ENCODE data around the gene CD200. TPM values are rescaled to one million over a fixed set of nuclear protein-coding genes. Genes with fewer than 3 reads are reported as not detected.
"Not testable (repeated sequence)": the region's sequence is repeated elsewhere in the genome, so short reads cannot be mapped to it uniquely, and the experiment has no call there.

Gene CD200
- total RNA-seq, 4 donors from 2014 or later: 1.1 to 4.1 (median 3.6) TPM; not detected in 1

- in situ Hi-C loops (cut with MboI; ENCODE audit: low pct_ligation_motif_present in 1 of 4, low pct_unique_long_range_greater_than_20kb in 1 of 4, low sequenced_read_pairs in 3 of 4) (no loop called here), intact Hi-C loops (cut with DNase I; ENCODE audit: low total_unique reads) (no loop called here)
- H3K4me1 ChIP-seq: peaks cover 0 to 20% (median 10%) of the 10 kb centered on the region in 4 donors
- no peaks in the 10 kb centered on the region for H3K9me3 ChIP-seq
- no peaks in the 10 kb centered on the region for H3K36me3 ChIP-seq
- H3K27ac ChIP-seq: peak overlapping the region in 1 of 4 donors; percentile 71
- H3K4me3 ChIP-seq: no peak overlapping the region
- no peak for DNase-seq
- H3K27me3 ChIP-seq: no peaks in the 10 kb centered on the region
- 67 to 73% methylated on average over 2 of the region's 2 CpGs for WGBS, 2 donors (ENCODE audit: low coverage in 1 of 2)
- TF ChIP-seq POLR2A (IDR thresholded peaks at IDR 0.05): no peak
- TF ChIP-seq CTCF (IDR thresholded peaks at IDR 0.05): no peak
- TF ChIP-seq EP300 (IDR thresholded peaks at IDR 0.05; ENCODE audit: low read depth): no peak
- no peak for TF ChIP-seq POLR2AphosphoS5 (IDR thresholded peaks at IDR 0.05)
Measured at GRCh38 chr3:112401617-112402016, 68.7 kb downstream of the CD200 start.

GRCh38 chr3:112403103-112403502 is 70.1 kb downstream of the CD200 start:
- no peaks in the 10 kb centered on the region for H3K27me3 ChIP-seq
- H3K27ac ChIP-seq: peak overlapping the region; percentile 39 to 71 (median 68)
- no peaks in the 10 kb centered on the region for H3K9me3 ChIP-seq
- H3K4me1 ChIP-seq: peaks cover 3 to 33% (median 15%) of the 10 kb centered on the region in 4 donors
- in situ Hi-C loops (cut with MboI; ENCODE audit: low pct_ligation_motif_present in 1 of 4, low pct_unique_long_range_greater_than_20kb in 1 of 4, low sequenced_read_pairs in 3 of 4): no loop called here
- intact Hi-C loops (cut with DNase I; ENCODE audit: low total_unique reads): no loop called here
- no peak for TF ChIP-seq POLR2AphosphoS5 (IDR thresholded peaks at IDR 0.05)
- no peak for TF ChIP-seq POLR2A (IDR thresholded peaks at IDR 0.05)
- peak overlapping the region in 1 of 4 donors; percentile 22 for H3K4me3 ChIP-seq
- 38 to 56% methylated on average over 1 to 2 of the region's 2 CpGs for WGBS, 2 donors (ENCODE audit: low coverage in 1 of 2)
- DNase-seq: no peak
- no peaks in the 10 kb centered on the region for H3K36me3 ChIP-seq

GRCh38 chr3:112404924-112405549 is 72.1 kb downstream of the CD200 start:
- in situ Hi-C loops (cut with MboI; ENCODE audit: low pct_ligation_motif_present in 1 of 4, low pct_unique_long_range_greater_than_20kb in 1 of 4, low sequenced_read_pairs in 3 of 4); H3K36me3 ChIP-seq; H3K27me3 ChIP-seq; DNase-seq; intact Hi-C loops (cut with DNase I; ENCODE audit: low total_unique reads); H3K4me3 ChIP-seq; H3K9me3 ChIP-seq: not testable (repeated sequence)
- 88 to 90% methylated on average over 4 to 5 of the region's 5 CpGs for WGBS, 2 donors (ENCODE audit: low coverage in 1 of 2)
- Histone ChIP-seq H3K4me1 (peaks cover 3 to 44% (median 18%) of the 10 kb centered on the region in 4 donors), H3K27ac (peak overlapping the region in 1 of 4 donors; percentile 71)

- intact Hi-C loops (cut with DNase I; ENCODE audit: low total_unique reads) (no loop called here), in situ Hi-C loops (cut with MboI; ENCODE audit: low pct_ligation_motif_present in 1 of 4, low pct_unique_long_range_greater_than_20kb in 1 of 4, low sequenced_read_pairs in 3 of 4) (no loop called here)
- H3K27ac ChIP-seq: peak overlapping the region in 2 of 4 donors; percentile 71 to 72
- no peak overlapping the region for H3K4me3 ChIP-seq
- peaks cover 3 to 44% (median 18%) of the 10 kb centered on the region in 4 donors for H3K4me1 ChIP-seq
- TF ChIP-seq CTCF (IDR thresholded peaks at IDR 0.05): no peak
- TF ChIP-seq POLR2AphosphoS5 (IDR thresholded peaks at IDR 0.05): no peak
- TF ChIP-seq POLR2A (IDR thresholded peaks at IDR 0.05): no peak
- no peak for TF ChIP-seq EP300 (IDR thresholded peaks at IDR 0.05; ENCODE audit: low read depth)
- 53 to 71% methylated on average over 4 of the region's 4 CpGs for WGBS, 2 donors (ENCODE audit: low coverage in 1 of 2)
- no peaks in the 10 kb centered on the region for H3K9me3 ChIP-seq
- H3K36me3 ChIP-seq: no peaks in the 10 kb centered on the region
- DNase-seq: no peak
- no peaks in the 10 kb centered on the region for H3K27me3 ChIP-seq
Measured at GRCh38 chr3:112405845-112406244, 72.9 kb downstream of the CD200 start.

GRCh38 chr3:112407214-112407887 is 74.4 kb downstream of the CD200 start:
- TF ChIP-seq EP300 (IDR thresholded peaks at IDR 0.05; ENCODE audit: low read depth): no peak
- intact Hi-C loops (cut with DNase I; ENCODE audit: low total_unique reads) (no loop called here), in situ Hi-C loops (cut with MboI; ENCODE audit: low pct_ligation_motif_present in 1 of 4, low pct_unique_long_range_greater_than_20kb in 1 of 4, low sequenced_read_pairs in 3 of 4) (no loop called here)
- H3K9me3 ChIP-seq: no peaks in the 10 kb centered on the region
- H3K27me3 ChIP-seq: no peaks in the 10 kb centered on the region
- 27 to 31% methylated on average over 6 of the region's 6 CpGs for WGBS, 2 donors (ENCODE audit: low coverage in 1 of 2)
- no peak overlapping the region for H3K4me3 ChIP-seq
- peaks cover 3 to 44% (median 18%) of the 10 kb centered on the region in 4 donors for H3K4me1 ChIP-seq
- no peaks in the 10 kb centered on the region for H3K36me3 ChIP-seq
- H3K27ac ChIP-seq: peak overlapping the region; percentile 68 to 73 (median 72)
- DNase-seq: peak; percentile 48

All from transverse colon (tissue), 4 donors.